ENCODE measurements around the gene AASDH. TPM values are rescaled to one million over a fixed set of nuclear protein-coding genes. Genes with fewer than 3 reads are reported as not detected.

Gene AASDH
- total RNA-seq, 3 donors from 2014 or later (not counting 1 experiment from before 2014, with no cell fraction given), result 9.5 to 14.2 (median 9.6) TPM

DNA sequence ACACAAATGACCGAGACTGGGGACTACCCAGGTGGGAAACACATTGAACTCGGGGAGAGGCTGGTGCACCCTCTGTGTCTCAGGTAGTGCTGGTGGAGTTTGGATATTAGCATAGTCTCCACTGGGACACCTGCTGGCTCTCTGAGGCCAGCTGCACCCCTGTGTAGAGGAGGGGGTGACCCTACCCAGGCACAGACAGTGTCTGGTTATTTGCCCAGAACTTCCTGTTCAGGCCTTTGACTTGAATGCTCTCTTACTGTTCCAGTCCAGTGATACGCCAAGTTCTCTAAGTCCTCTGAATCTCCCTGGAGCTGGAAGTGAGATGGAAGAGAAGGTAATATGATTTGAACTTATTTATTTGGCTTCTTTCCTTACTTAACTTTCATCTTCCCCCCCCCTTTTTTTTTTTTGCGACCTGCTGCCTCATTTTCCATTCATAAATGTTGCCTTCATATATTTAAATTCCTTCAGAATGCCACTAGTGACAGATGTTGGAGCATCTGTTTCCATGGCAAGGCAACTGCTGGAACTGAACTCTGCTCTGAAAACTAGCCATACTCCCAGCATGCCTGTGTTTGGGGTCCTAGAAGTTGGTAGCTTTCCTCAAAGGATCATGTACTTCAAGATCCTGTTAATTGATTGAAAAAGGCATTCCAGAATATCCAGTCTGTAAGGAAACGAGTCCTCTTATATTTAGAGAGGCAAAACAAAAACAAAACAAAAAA is 76.7 kb downstream of the AASDH start:
- Mint-ChIP-seq H3K36me3 (no peaks in the 10 kb centered on the region), H3K4me3 (no peak overlapping the region), H3K4me1 (no peaks in the 10 kb centered on the region), H3K27ac (no peak overlapping the region), H3K27me3 (ENCODE audit: low read depth in 2 of 2) (peaks cover 0 to under 1% of the 10 kb centered on the region in 2 donors), H3K9me3 (no peaks in the 10 kb centered on the region)
- intact Hi-C loops (cut with micrococcal nuclease), result no loop called here
- Histone ChIP-seq H3K9me3 (ENCODE audit: control insufficient read depth, insufficient read depth, low read length) (no peaks in the 10 kb centered on the region), H3K4me3 (ENCODE audit: low read length) (no peak overlapping the region), H3K36me3 (ENCODE audit: control insufficient read depth, insufficient read depth, low read length) (no peaks in the 10 kb centered on the region), H3K27ac (ENCODE audit: low read length) (no peak overlapping the region), H3K27me3 (ENCODE audit: control insufficient read depth, insufficient read depth, low read length) (no peaks in the 10 kb centered on the region), H3K4me1 (ENCODE audit: control insufficient read depth, insufficient read depth, low read length) (no peaks in the 10 kb centered on the region)
- 88% methylated on average over 4 of the region's 5 CpGs for WGBS (ENCODE audit: insufficient coverage)
- no peak for DNase-seq
- ATAC-seq, result no peak
- TF ChIP-seq, protein P1, sequence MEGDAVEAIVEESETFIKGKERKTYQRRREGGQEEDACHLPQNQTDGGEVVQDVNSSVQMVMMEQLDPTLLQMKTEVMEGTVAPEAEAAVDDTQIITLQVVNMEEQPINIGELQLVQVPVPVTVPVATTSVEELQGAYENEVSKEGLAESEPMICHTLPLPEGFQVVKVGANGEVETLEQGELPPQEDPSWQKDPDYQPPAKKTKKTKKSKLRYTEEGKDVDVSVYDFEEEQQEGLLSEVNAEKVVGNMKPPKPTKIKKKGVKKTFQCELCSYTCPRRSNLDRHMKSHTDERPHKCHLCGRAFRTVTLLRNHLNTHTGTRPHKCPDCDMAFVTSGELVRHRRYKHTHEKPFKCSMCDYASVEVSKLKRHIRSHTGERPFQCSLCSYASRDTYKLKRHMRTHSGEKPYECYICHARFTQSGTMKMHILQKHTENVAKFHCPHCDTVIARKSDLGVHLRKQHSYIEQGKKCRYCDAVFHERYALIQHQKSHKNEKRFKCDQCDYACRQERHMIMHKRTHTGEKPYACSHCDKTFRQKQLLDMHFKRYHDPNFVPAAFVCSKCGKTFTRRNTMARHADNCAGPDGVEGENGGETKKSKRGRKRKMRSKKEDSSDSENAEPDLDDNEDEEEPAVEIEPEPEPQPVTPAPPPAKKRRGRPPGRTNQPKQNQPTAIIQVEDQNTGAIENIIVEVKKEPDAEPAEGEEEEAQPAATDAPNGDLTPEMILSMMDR (IDR thresholded peaks at IDR 0.05), result no peak

DNA sequence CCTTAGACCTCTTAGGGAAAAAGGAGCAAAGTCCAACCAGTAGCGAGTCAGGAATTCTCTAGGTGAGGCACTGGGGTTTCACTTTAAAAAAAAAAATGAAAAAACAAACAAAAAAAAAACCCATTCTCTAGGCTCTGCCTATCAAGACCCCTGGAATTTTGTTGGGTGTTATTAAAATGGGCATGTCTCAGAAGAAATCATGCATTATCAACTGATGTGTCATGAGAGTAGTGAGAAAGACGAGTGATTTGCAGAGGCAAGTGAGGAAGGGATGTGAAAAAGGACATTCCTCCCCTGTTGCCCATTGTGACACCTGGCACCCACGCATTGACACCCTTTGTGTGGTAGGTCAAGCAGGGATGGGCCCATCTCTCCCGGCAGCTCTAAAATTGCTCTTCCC is 78.9 kb downstream of the AASDH start:
- no peaks in the 10 kb centered on the region for H3K4me1 Mint-ChIP-seq
- no peaks in the 10 kb centered on the region for H3K36me3 Mint-ChIP-seq
- TF ChIP-seq, protein P1 (IDR thresholded peaks at IDR 0.05), result no peak
- no peak overlapping the region for H3K4me3 Mint-ChIP-seq
- Histone ChIP-seq H3K36me3 (ENCODE audit: control insufficient read depth, insufficient read depth, low read length) (no peaks in the 10 kb centered on the region), H3K4me1 (ENCODE audit: control insufficient read depth, insufficient read depth, low read length) (no peaks in the 10 kb centered on the region), H3K27me3 (ENCODE audit: control insufficient read depth, insufficient read depth, low read length) (no peaks in the 10 kb centered on the region), H3K9me3 (ENCODE audit: control insufficient read depth, insufficient read depth, low read length) (no peaks in the 10 kb centered on the region), H3K4me3 (ENCODE audit: low read length) (no peak overlapping the region), H3K27ac (ENCODE audit: low read length) (no peak overlapping the region)
- no peak overlapping the region for H3K27ac Mint-ChIP-seq
- ATAC-seq, result no peak
- no peak for DNase-seq
- H3K27me3 Mint-ChIP-seq (ENCODE audit: low read depth in 2 of 2), result peaks cover 0 to 2% of the 10 kb centered on the region in 2 donors
- intact Hi-C loops (cut with micrococcal nuclease), result no loop called here
- no peaks in the 10 kb centered on the region for H3K9me3 Mint-ChIP-seq
- WGBS (ENCODE audit: insufficient coverage), result 91% methylated on average over 4 of the region's 4 CpGs

DNA sequence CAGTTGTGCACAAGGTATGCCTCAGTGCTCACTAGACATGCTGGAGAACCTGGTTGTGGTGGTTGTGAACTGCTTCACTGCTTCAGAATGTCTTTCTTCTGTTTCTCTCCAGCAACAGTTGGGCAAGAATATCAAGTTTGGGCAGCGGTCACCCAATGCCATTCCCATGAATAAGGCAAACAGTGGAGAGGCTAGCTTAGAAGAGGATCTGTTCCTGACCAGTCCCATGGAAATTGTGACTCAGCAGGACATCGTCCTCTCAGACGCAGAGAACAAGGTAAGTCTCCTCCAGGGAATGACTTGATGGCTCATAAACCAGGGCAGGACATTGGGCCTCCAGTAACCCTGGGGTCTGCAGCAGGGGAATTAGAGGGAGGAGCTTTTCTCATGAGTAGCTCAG is 79.9 kb downstream of the AASDH start:
- 71% methylated on average over 3 of the region's 3 CpGs for WGBS (ENCODE audit: insufficient coverage)
- no peak for ATAC-seq
- H3K36me3 Mint-ChIP-seq, result no peaks in the 10 kb centered on the region
- Histone ChIP-seq H3K4me3 (ENCODE audit: low read length) (no peak overlapping the region), H3K27ac (ENCODE audit: low read length) (no peak overlapping the region), H3K36me3 (ENCODE audit: control insufficient read depth, insufficient read depth, low read length) (no peaks in the 10 kb centered on the region), H3K9me3 (ENCODE audit: control insufficient read depth, insufficient read depth, low read length) (no peaks in the 10 kb centered on the region), H3K27me3 (ENCODE audit: control insufficient read depth, insufficient read depth, low read length) (no peaks in the 10 kb centered on the region), H3K4me1 (ENCODE audit: control insufficient read depth, insufficient read depth, low read length) (no peaks in the 10 kb centered on the region)
- no peaks in the 10 kb centered on the region for H3K9me3 Mint-ChIP-seq
- TF ChIP-seq, protein P1 (IDR thresholded peaks at IDR 0.05), result no peak
- no peak overlapping the region for H3K4me3 Mint-ChIP-seq
- DNase-seq, result no peak
- H3K27ac Mint-ChIP-seq, result no peak overlapping the region
- no peaks in the 10 kb centered on the region for H3K4me1 Mint-ChIP-seq
- intact Hi-C loops (cut with micrococcal nuclease), result no loop called here
- peaks cover 0 to 2% of the 10 kb centered on the region in 2 donors for H3K27me3 Mint-ChIP-seq (ENCODE audit: low read depth in 2 of 2)

DNA sequence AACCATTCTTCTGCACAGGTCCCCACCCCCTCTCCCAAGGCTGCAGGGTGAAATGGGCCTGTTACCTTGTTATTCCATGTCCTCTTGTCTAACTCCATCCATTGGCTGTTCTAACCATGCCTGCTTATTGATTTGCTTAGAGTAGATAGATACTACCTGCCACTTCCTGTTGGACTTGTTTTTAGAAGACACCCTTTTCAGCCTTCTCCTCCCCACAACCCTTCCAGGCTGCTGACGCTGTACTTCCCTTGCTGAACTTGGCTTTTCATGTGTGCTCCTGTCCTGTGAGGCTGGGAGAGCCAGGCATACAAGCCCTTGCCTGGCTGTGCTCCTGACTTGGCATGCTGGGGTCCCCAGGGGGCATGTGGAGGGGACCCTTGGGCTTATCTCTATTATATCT is 81.9 kb downstream of the AASDH start:
- no peaks in the 10 kb centered on the region for H3K27me3 ChIP-seq (ENCODE audit: control insufficient read depth, insufficient read depth, low read length)

More for the DNA sequence above, 81.9 kb downstream of the AASDH start:
- no peaks in the 10 kb centered on the region for H3K36me3 Mint-ChIP-seq
- Histone ChIP-seq H3K36me3 (ENCODE audit: control insufficient read depth, insufficient read depth, low read length) (no peaks in the 10 kb centered on the region), H3K27ac (ENCODE audit: low read length) (no peak overlapping the region), H3K9me3 (ENCODE audit: control insufficient read depth, insufficient read depth, low read length) (no peaks in the 10 kb centered on the region), H3K4me3 (ENCODE audit: low read length) (no peak overlapping the region), H3K4me1 (ENCODE audit: control insufficient read depth, insufficient read depth, low read length) (no peaks in the 10 kb centered on the region)
- ATAC-seq (no peak), DNase-seq (no peak)
- peaks cover 6 to 7% of the 10 kb centered on the region in 2 donors for H3K4me1 Mint-ChIP-seq
- no peak overlapping the region for H3K27ac Mint-ChIP-seq
- peaks cover 2 to 7% of the 10 kb centered on the region in 2 donors for H3K27me3 Mint-ChIP-seq (ENCODE audit: low read depth in 2 of 2)
- TF ChIP-seq, protein P1 (IDR thresholded peaks at IDR 0.05), result no peak
- no peaks in the 10 kb centered on the region for H3K9me3 Mint-ChIP-seq
- WGBS (ENCODE audit: insufficient coverage), result 77% methylated on average over 1 of the region's 1 CpG
- no peak overlapping the region for H3K4me3 Mint-ChIP-seq
- intact Hi-C loops (cut with micrococcal nuclease), result no loop called here
